ENCODE data around the gene FFAR1.

FFAR1 gene

GRCh38 chr19:35303357-35303915, 44.3 kb upstream of the FFAR1 start:
- TF ChIP-seq CTCF (conservative IDR thresholded peaks at IDR 0.05; ENCODE audit: low read length), result no peak
- no peak for DNase-seq (ENCODE audit: low read depth)
- H3K4me3 ChIP-seq (ENCODE audit: low read length), result no peak overlapping the region

DNA sequence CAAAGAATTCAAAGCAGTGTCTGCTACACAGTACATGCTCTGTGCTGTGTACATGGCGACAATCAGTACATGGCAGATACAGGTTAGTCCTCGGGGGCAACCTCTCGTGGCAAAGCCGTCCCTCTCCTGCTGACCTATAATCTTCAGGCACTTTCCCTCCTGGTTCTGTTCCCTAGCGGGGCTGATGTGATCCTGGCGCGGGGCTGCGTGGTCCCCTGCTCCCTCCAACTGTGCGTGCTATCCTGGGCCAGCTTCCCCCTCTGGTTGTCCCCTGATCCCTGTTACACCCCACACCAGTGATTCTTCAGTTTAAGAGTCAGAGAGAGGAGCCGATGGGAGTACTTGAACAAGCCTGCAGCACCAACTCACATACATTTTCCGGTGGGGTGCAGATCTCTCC, 43.7 kb upstream of the FFAR1 start:
- no peak for TF ChIP-seq CTCF (conservative IDR thresholded peaks at IDR 0.05; ENCODE audit: low read length)
- no peak for DNase-seq (ENCODE audit: low read depth)
- H3K4me3 ChIP-seq (ENCODE audit: low read length), result no peak overlapping the region

DNA sequence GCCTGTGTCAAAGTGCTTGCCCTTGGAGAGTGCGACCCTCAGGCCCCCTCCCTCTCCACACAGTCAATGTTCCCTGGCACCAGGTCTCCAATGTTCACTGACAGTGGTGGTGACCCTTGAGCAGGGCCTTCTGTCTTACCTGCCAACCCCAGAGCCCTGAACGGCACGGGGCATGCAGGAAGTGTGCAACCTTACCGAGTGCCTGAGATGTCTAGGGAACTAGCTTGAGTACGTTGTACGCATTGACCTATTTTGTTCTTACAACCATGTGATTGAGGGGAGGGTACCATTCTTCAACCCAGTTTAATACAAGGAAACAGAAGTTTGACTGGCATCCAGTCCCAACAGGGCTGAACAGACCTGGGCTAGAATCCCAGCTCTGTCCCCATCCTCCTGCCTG, 42.5 kb upstream of the FFAR1 start:
- H3K4me3 ChIP-seq (ENCODE audit: low read length), result no peak overlapping the region
- DNase-seq (ENCODE audit: low read depth), result no peak
- no peak for TF ChIP-seq CTCF (conservative IDR thresholded peaks at IDR 0.05; ENCODE audit: low read length)

DNA sequence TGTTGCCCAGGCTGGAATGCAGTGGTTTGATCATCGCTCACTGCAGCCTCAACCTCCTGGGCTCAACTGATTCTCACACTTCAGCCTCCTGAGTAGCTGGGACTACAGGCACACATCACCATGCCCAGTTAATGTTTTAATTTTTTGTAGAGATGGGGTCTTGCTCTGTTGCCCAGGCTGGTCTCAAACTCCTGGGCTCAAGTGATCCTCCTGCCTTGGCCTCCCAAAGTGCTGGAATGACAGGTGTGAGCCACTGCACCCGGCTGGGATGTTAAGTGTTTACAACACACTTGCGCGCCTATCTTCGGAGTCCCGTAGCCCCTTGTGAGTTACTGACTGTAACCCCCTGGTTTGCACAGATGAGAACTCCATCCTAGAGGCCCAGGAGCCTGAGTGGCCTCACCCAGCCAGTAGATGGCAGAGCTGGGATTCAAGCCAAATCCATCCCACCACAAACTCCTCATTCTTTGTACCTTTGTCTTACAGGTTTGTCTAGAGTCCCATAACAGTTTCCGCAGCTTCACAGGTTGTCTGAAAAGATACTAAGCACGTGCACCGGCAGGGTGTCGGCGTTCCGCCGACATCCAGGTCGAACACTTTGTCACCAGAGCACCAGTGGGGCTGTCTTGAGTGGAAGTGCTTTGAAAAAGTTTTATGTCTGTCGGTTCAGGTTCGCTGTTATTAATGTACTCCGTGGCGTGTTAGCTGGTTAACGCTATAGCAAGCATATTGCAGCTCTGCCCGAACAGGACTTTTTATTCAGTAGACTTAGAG, 41.0 kb upstream of the FFAR1 start:
- no peak for TF ChIP-seq CTCF (conservative IDR thresholded peaks at IDR 0.05; ENCODE audit: low read length)
- DNase-seq (ENCODE audit: low read depth), result no peak
- no peak overlapping the region for H3K4me3 ChIP-seq (ENCODE audit: low read length)

DNA sequence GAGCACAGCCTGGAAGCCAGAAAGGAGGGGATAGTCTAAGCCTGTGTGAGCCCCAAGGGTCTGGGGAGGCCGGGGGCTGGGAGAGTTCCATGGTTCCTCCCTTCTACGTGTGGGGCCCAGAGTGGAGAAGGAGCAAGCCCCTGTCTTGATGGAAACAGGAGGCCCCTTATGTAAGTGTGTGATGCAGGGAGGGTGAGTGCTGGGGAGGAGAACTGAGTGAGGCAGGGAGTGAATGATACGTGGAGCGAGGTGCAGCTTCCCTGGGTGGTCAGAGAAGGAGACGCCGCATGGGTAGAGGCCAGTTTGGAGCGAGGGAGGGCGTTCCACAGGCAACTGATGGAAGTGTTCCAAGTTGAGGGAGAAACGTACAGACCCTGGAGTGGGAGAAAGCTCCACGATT, 39.8 kb upstream of the FFAR1 start:
- no peak for DNase-seq (ENCODE audit: low read depth)
- no peak for TF ChIP-seq CTCF (conservative IDR thresholded peaks at IDR 0.05; ENCODE audit: low read length)
- H3K4me3 ChIP-seq (ENCODE audit: low read length), result no peak overlapping the region

- TF ChIP-seq CTCF (conservative IDR thresholded peaks at IDR 0.05; ENCODE audit: low read length), result no peak
- no peak overlapping the region for H3K4me3 ChIP-seq (ENCODE audit: low read length)
- no peak for DNase-seq (ENCODE audit: low read depth)
Observed at GRCh38 chr19:35308910-35309309, 38.8 kb upstream of the FFAR1 start.
